Activated CD4-positive, alpha-beta T cell treated with anti-CD3 and anti-CD28 coated beads, Interleukin-2, amount 10 ng/mL, durations not matched to agents 7 days and 5 days (primary cell): Measurements from ENCODE around the gene DDX1. TPM values are rescaled to one million over a fixed set of nuclear protein-coding genes. Genes with fewer than 3 reads are reported as not detected.

ENCODE experiments used
- total RNA-seq, 2 experiments: library from RNA; stranded (reverse); gene quantifications; one replicate each; pipeline ENCODE4 v1.2.3, GENCODE V29; 2021

The DDX1 gene
- total RNA-seq, 2 experiments from 2014 or later = 64.1 to 65.7 TPM

Other genes starting within 250 kb of the DDX1 start
- 10 to 100 TPM; 33.0 to 36.5 TPM for gene NBAS, start 30.5 kb upstream of the DDX1 start, total RNA-seq